GM12878 (cell line): ENCODE measurements around the gene DNAJB2. TPM values are rescaled to one million over a fixed set of nuclear protein-coding genes. Genes with fewer than 3 reads are reported as not detected.
A peak's percentile ranks its signal among the peaks of the same experiment; 100 is the strongest.

Experiments
- BHLHE40 ChIP-seq, 2 experiments: fragments of 450-650 bp in 1 of 2; IDR thresholded peaks; 2 replicates each; pipeline ENCODE4 v1.6.1; 2011 to 2017; ENCODE audit warnings: low read depth in 2 of 2, borderline replicate concordance in 1 of 2, improper control_type of control experiment in 1 of 2, low read length in 1 of 2, mild to moderate bottlenecking in 1 of 2
- E2F8 ChIP-seq: fragments of 450-650 bp; IDR thresholded peaks from 2 replicates; pipeline ENCODE4 v1.6.1; 2018; ENCODE audit warnings: mild to moderate bottlenecking, low read depth, moderate library complexity; ENCODE audit not compliant: partially characterized antibody
- EGR1 ChIP-seq, 2 experiments: IDR thresholded peaks; 1 replicate in 1 of 2; 2 replicates in 1 of 2; pipeline ENCODE4 v1.6.1; 2011 to 2012; ENCODE audit warnings: low read depth in 2 of 2, low read length in 2 of 2, borderline replicate concordance in 1 of 2, mild to moderate bottlenecking in 1 of 2, moderate library complexity in 1 of 2
- RAD21 ChIP-seq: IDR thresholded peaks from 2 replicates; pipeline ENCODE4 v1.6.1; 2011; ENCODE audit warnings: mild to moderate bottlenecking, low read depth, low read length, moderate library complexity; ENCODE audit not compliant: insufficient read depth
- SMARCA5 ChIP-seq: fragments of 450-650 bp; IDR thresholded peaks from 2 replicates; pipeline ENCODE4 v1.6.1; 2017; ENCODE audit warnings: mild to moderate bottlenecking
- SMC3 ChIP-seq: IDR thresholded peaks from 2 replicates; pipeline ENCODE4 v1.6.1; 2011; ENCODE audit warnings: low read length, improper control_type of control experiment, borderline replicate concordance
- SP1 ChIP-seq: IDR thresholded peaks from one replicate; pipeline ENCODE4 v1.6.1; 2011; ENCODE audit warnings: low read depth, low read length
- ZBED1 ChIP-seq: IDR thresholded peaks from 2 replicates; pipeline ENCODE4 v1.6.1; 2016; ENCODE audit warnings: borderline replicate concordance
- ZNF384 ChIP-seq: IDR thresholded peaks from 2 replicates; pipeline ENCODE4 v1.6.1; 2012; ENCODE audit warnings: low read depth, mild to moderate bottlenecking, low read length, improper control_type of control experiment, borderline replicate concordance
- polyA plus RNA-seq, 11 experiments: library from polyadenylated mRNA; depleted of rRNA in 4 of 11; unstranded in 6 of 11; stranded (reverse) in 5 of 11; fragments of >200 nt; fragmentation: Nextera tagmentation in 4 of 11; fragmentation: Illumina TruSeq in 1 of 11; extraction: Ambion mirVana in 4 of 11; extraction: Trizol in 1 of 11; gene quantifications; 1 replicate in 1 of 11; 2 replicates in 10 of 11; pipeline versions ENCODE4 v1.2.1 to v1.2.3, GENCODE V29; 2011 to 2016; ENCODE audit warnings: inconsistent platforms in 2 of 11, missing spikeins in 2 of 11, low read depth in 1 of 11
- total RNA-seq, 4 experiments: library from RNA; depleted of rRNA in 3 of 4; stranded (reverse); fragments of >200 nt in 3 of 4; fragmentation: Illumina TruSeq in 1 of 4; extraction: Trizol in 1 of 4; gene quantifications; 2 replicates each; pipeline versions ENCODE4 v1.2.1 to v1.2.3, GENCODE V29; 2013 to 2021

DNAJB2 gene
- total and polyA plus RNA-seq, 10 of the 15 experiments (the other 5 are each of a cell fraction or from before 2014, with no cell fraction given): 0.26 to 36.5 (median 12.5) TPM

GRCh38 chr2:219298759-219299371, 19.7 kb downstream of the DNAJB2 start (continued):
- TF ChIP-seq E2F8 (no peak), BHLHE40 (IDR thresholded peaks at IDR 0.05; ENCODE audit: borderline replicate concordance in 1 of 2, low read depth in 2 of 2, low read length in 1 of 2) (peak in 1 of 2 experiments; percentile 48; a peak in 1 of 4 replicates), SMC3 (peak; percentile 91), RAD21 (peak; percentile 76), EGR1 (IDR thresholded peaks at IDR 0.05; ENCODE audit: borderline replicate concordance in 1 of 2, low read depth in 2 of 2, low read length in 2 of 2) (no peak), SMARCA5 (peak; percentile 14; the same call in 1 of the 2 replicates), ZNF384 (no peak), ZBED1 (no peak), SP1 (peak; percentile 33)
